Stomach (tissue), 9 donors: Measurements from ENCODE around the gene DNAJB13. TPM values are rescaled to one million over a fixed set of nuclear protein-coding genes. Genes with fewer than 3 reads are reported as not detected.

ENCODE experiments used
- DNase-seq, 2 donors: peaks; one replicate each; pipeline versions ENCODE4 v3.0.0 to v3.0.0-alpha.2; 2013 to 2019
- H3K27ac ChIP-seq, 5 donors: fragments of 200-600 bp in 4 of 5; sonication (generic) in 4 of 5; one replicate each; pipeline ENCODE4 v1.5.1; 2013 to 2019; ENCODE audit warnings: mild to moderate bottlenecking in 1 of 5, moderate library complexity in 1 of 5
- H3K27me3 ChIP-seq, 3 donors: fragments of 200-600 bp; sonication (generic); one replicate each; pipeline ENCODE4 v1.5.1; 2017 to 2019; ENCODE audit warnings: mixed run types in 1 of 3
- H3K36me3 ChIP-seq, 4 donors: fragments of 200-600 bp; sonication (generic); 1 replicate in 3 of 4; 2 replicates in 1 of 4; pipeline ENCODE4 v1.5.1; 2016 to 2019
- H3K4me1 ChIP-seq, 4 donors: fragments of 200-600 bp; sonication (generic); one replicate each; pipeline ENCODE4 v1.5.1; 2016 to 2019
- H3K4me3 ChIP-seq, 4 donors: fragments of 200-600 bp; sonication (generic) in 3 of 4; one replicate each; pipeline ENCODE4 v1.5.1; 2016 to 2019; ENCODE audit warnings: mild to moderate bottlenecking in 1 of 4
- H3K9me3 ChIP-seq, 4 donors: fragments of 200-600 bp; sonication (generic); one replicate each; pipeline ENCODE4 v1.5.1; 2016 to 2019
- EP300 ChIP-seq: sonication (generic); formaldehyde crosslinking; IDR thresholded peaks from one replicate; pipeline ENCODE4 v1.6.1; 2017; ENCODE audit warnings: antibody characterized with exemption
- POLR2A ChIP-seq, 4 donors: fragments of 450-650 bp; IDR thresholded peaks; one replicate each; pipeline ENCODE4 v1.6.1; 2016; ENCODE audit warnings: antibody characterized with exemption in 4 of 4, control low read depth in 2 of 4, mild to moderate bottlenecking in 1 of 4, moderate library complexity in 1 of 4
- POLR2AphosphoS5 ChIP-seq, 3 donors: sonication (generic); formaldehyde crosslinking; IDR thresholded peaks; one replicate each; pipeline ENCODE4 v1.6.1; 2016; ENCODE audit warnings: antibody characterized with exemption in 3 of 3
- WGBS, 5 donors: extraction: QIAGEN DNeasy Blood & Tissue Kit in 3 of 5; methylation state at CpG; one replicate each; pipeline versions ENCODE4 v1.1.5 to v1.1.7; 2013 to 2018; 5-methylcytosine and 5-hydroxymethylcytosine counted together
- intact Hi-C: fragments of 100-400 bp; cut with DNase I; formaldehyde crosslinking; loops from one replicate; pipeline ENCODE4 v1.15.1; 2023; ENCODE audit warnings: low total_unique reads
- polyA plus RNA-seq, 3 donors: library from polyadenylated mRNA; stranded (reverse); fragments of 200-250 nt; gene quantifications; one replicate each; pipeline ENCODE4 v1.2.3, GENCODE V29; 2013
- total RNA-seq, 5 donors: library from RNA; depleted of rRNA; stranded (reverse); fragments of >200 nt; gene quantifications; one replicate each; pipeline versions ENCODE4 v1.1.0 to v1.2.3, GENCODE V29; 2014 to 2016
- TF ChIP-seq, protein P1 (sequence below), 7 experiments: fragments of 450-650 bp in 4 of 7; fragments of 200-600 bp in 3 of 7; sonication (generic) in 3 of 7; IDR thresholded peaks; one replicate each; pipeline ENCODE4 v1.5.1; 2016 to 2019; ENCODE audit warnings: antibody characterized with exemption in 7 of 7, control low read depth in 2 of 7, mild to moderate bottlenecking in 1 of 7
- donor health status: healthy with polysubstance abuse.
- donor health status: Bipolar disorder and iron deficiency.
- donor health status: healthy.

The DNAJB13 gene
- total and polyA plus RNA-seq, 8 donors = 0.28 TPM; not detected in 7

DNA sequence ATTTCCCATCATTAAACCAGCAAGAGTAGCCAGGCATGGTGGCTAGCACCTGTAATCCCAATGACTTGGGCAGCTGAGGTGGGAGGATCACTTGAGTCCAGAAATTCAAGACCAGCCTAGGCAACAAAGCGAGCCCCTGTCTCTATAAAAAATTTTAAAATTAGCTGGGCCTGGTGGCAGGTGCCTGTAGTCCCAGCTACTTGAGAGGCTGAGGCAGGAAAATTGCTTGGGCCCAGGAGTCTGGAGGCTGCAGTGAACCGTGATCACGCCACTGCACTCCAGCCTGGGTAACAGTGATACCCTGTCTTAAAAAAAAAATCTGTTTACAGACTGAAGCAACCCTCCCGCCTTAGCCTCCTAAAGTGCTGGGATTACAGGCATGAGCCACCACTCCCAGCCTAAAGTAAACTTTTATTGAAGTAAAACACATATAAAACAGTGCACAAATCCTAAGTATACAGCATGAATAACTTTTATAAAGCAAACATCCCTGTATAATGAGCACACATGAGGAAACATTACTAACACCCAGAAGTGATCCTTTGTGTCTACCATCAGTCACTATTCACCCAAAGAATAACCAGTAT, 45.4 kb downstream of the DNAJB13 start:
- DNase-seq = no peak
- WGBS, 5 donors = 59 to 78% (median 63%) methylated on average over 4 of the region's 4 CpGs

DNA sequence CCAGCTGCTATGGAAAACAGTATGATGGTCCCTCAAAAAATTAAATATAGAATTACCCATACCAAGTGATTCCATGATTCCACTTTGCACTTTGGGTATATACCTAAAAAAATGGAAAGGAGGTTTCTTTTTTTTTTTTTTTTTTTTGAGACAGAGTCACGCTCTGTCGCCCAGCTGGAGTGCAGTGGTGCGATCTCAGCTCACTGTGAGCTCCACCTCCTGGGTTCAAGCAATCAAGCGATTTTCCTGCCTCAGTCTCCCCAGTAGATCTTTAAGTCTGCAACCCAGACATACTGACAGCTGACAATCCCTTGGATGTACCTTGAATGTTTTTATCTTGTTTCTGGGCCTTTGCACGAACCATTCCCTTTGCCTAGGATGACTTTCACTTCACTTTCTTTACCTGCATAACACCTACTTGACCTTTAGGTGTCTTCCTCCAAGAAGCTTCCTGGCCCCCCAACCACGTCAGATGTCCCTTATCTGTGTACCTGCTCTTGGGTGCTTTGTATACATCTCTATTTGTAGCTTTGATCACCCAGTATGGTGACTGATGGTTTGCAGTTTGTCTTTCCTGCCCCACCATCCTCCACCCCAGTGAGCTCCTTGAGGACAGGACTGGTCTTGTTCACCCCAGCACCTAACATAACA, 46.4 kb downstream of the DNAJB13 start:
- no peak overlapping the region for H3K27ac ChIP-seq
- peaks cover 0 to 15% (median 8%) of the 10 kb centered on the region in 4 donors for H3K36me3 ChIP-seq
- TF ChIP-seq EP300 (no peak), POLR2A (IDR thresholded peaks at IDR 0.05) (no peak), POLR2AphosphoS5 (IDR thresholded peaks at IDR 0.05) (no peak)
- TF ChIP-seq, protein P1, sequence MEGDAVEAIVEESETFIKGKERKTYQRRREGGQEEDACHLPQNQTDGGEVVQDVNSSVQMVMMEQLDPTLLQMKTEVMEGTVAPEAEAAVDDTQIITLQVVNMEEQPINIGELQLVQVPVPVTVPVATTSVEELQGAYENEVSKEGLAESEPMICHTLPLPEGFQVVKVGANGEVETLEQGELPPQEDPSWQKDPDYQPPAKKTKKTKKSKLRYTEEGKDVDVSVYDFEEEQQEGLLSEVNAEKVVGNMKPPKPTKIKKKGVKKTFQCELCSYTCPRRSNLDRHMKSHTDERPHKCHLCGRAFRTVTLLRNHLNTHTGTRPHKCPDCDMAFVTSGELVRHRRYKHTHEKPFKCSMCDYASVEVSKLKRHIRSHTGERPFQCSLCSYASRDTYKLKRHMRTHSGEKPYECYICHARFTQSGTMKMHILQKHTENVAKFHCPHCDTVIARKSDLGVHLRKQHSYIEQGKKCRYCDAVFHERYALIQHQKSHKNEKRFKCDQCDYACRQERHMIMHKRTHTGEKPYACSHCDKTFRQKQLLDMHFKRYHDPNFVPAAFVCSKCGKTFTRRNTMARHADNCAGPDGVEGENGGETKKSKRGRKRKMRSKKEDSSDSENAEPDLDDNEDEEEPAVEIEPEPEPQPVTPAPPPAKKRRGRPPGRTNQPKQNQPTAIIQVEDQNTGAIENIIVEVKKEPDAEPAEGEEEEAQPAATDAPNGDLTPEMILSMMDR (IDR thresholded peaks at IDR 0.05) = no peak
- no peaks in the 10 kb centered on the region for H3K4me1 ChIP-seq
- no peak overlapping the region for H3K4me3 ChIP-seq
- intact Hi-C loops = no loop called here
- H3K9me3 ChIP-seq = no peaks in the 10 kb centered on the region
- 69 to 90% (median 84%) methylated on average over 6 of the region's 6 CpGs for WGBS, 5 donors
- no peak for DNase-seq
- H3K27me3 ChIP-seq = no peaks in the 10 kb centered on the region

More for the DNA sequence above, 45.4 kb downstream of the DNAJB13 start:
- Histone ChIP-seq H3K9me3 (no peaks in the 10 kb centered on the region), H3K4me3 (no peak overlapping the region), H3K27ac (no peak overlapping the region), H3K4me1 (no peaks in the 10 kb centered on the region), H3K27me3 (no peaks in the 10 kb centered on the region), H3K36me3 (peaks cover 0 to 8% (median 6%) of the 10 kb centered on the region in 4 donors)
- TF ChIP-seq EP300 (no peak), POLR2A (IDR thresholded peaks at IDR 0.05) (no peak), POLR2AphosphoS5 (IDR thresholded peaks at IDR 0.05) (no peak)
- TF ChIP-seq, protein P1 (IDR thresholded peaks at IDR 0.05) = no peak
- intact Hi-C loops = no loop called here

DNA sequence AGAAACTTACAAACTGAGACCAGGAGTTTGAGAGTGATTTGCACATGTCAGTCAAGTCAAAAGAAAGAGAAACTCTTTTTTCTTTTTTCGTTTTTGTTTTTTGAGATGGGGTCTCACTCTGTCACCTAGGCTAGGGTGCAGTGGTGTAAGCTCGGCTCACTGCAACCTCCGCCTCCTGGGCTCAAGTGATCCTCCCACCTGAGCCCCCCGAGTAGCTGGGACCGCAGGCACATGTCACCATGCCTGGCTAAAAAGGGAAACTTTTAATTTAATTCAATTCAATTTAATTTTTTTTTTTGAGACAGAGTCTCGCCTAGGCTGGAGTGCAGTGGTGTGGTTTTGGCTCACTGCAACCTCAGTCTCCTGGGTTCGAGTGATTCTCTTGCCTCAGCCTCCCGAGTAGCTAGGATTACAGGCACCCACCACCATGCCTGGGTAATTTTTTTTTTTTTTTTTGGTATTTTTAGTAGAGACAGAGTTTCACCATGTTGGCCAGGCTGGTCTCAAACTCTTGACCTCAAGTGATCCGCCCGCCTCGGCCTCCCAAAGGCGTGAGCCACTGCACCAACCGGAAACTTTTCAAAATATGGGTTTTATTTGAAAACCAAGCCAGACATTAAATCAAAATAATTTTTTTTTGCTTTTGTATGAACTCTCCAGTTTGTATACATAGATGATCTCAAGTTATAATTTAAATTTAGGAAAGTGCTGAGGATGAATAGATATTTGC, 48.2 kb downstream of the DNAJB13 start:
- no peak overlapping the region for H3K4me3 ChIP-seq
- DNase-seq = no peak
- H3K36me3 ChIP-seq = peaks cover 12 to 31% (median 20%) of the 10 kb centered on the region in 4 donors
- intact Hi-C loops = no loop called here
- no peaks in the 10 kb centered on the region for H3K4me1 ChIP-seq
- no peak overlapping the region for H3K27ac ChIP-seq
- H3K27me3 ChIP-seq = no peaks in the 10 kb centered on the region
- 88 to 95% (median 92%) methylated on average over 13 of the region's 13 CpGs for WGBS, 5 donors
- H3K9me3 ChIP-seq = no peaks in the 10 kb centered on the region
- no peak for TF ChIP-seq POLR2A (IDR thresholded peaks at IDR 0.05)
- TF ChIP-seq, protein P1 (IDR thresholded peaks at IDR 0.05) = no peak
- no peak for TF ChIP-seq POLR2AphosphoS5 (IDR thresholded peaks at IDR 0.05)
- no peak for TF ChIP-seq EP300

DNA sequence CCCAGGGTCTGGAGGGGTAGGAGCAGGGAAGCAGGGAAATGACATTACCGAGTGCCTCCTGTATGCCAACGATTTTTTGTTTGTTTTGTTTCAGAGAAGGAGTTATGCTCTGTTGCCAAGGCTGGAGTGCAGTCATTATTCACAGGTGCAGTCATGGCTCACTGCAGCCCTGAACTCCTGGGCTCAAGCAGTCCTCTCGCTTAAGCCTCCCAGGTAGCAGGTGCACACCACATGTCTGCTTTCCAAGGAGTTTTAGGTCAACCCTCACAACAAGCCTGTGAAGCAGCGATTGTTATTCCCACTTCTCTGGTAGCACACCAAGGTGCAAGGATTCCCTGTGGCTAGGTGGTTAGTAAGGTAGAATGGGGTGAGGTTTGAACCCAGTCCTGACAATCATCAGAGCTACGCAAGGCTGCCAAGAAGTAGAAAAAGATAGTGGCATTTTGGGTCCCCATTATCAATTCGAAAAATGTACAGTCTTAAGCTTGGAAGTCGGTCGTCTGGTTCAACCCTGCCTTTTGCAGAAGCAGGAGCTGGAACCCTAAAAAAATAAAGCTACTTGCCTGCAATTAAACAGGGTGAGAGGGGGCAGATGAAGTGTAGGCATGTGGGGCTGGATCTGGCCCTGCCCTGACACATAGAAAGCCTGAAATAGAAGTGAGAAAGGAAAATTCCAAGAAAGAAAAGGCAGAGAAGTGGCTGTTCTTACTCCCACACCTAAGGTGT, 48.9 kb downstream of the DNAJB13 start:
- DNase-seq = no peak
- Histone ChIP-seq H3K27ac (no peak overlapping the region), H3K27me3 (no peaks in the 10 kb centered on the region), H3K4me3 (no peak overlapping the region), H3K36me3 (peaks cover 12 to 34% (median 23%) of the 10 kb centered on the region in 4 donors), H3K9me3 (no peaks in the 10 kb centered on the region), H3K4me1 (peaks cover 0 to 4% (median under 1%) of the 10 kb centered on the region in 4 donors)
- TF ChIP-seq POLR2A (IDR thresholded peaks at IDR 0.05) = no peak
- no peak for TF ChIP-seq POLR2AphosphoS5 (IDR thresholded peaks at IDR 0.05)
- TF ChIP-seq, protein P1 (IDR thresholded peaks at IDR 0.05) = no peak
- TF ChIP-seq EP300 = no peak
- WGBS, 5 donors = 80 to 86% (median 82%) methylated on average over 8 of the region's 8 CpGs
- intact Hi-C loops = no loop called here
